NCI-H2227 treated with DMSO at 0.1 percent for 48 hours (cell line): ENCODE data around the gene MYRF.

Source experiments
- DNase-seq: peaks from one replicate; lab custom pipeline; 2025; lab: John Stamatoyannopoulos, UW

The MYRF gene

GRCh38 chr11:61760946-61761345 lies 8.5 kb downstream of the MYRF start:
- no peak for DNase-seq

- DNase-seq: no peak
Observed at GRCh38 chr11:61761440-61762222, 9.2 kb downstream of the MYRF start.

DNA sequence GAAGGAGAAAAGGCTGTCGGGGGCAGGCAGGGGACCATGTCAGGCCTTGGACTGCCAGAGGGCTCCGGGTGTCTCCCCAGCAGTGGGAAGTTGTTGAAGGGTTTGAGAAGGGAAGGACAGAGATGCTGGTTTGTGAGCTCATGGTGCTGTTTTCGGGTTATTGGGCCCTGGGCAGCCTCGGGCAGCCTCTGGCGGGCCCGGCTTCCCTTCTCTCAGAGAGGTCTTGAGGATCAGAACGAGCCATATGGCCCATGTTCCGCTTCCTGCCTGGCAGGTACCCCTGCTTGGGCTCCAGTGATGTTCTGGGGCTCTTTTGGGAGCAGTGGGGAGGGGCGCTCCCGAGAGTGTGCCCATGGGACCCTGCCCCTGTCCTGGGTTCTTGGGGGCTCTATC lies 9.8 kb downstream of the MYRF start:
- no peak for DNase-seq

- DNase-seq: no peak
Observed at GRCh38 chr11:61762798-61763197, 10.4 kb downstream of the MYRF start.

- no peak for DNase-seq
Observed at GRCh38 chr11:61763930-61764605, 11.6 kb downstream of the MYRF start.

- DNase-seq: no peak
Observed at GRCh38 chr11:61764606-61765260, 12.3 kb downstream of the MYRF start.

DNA sequence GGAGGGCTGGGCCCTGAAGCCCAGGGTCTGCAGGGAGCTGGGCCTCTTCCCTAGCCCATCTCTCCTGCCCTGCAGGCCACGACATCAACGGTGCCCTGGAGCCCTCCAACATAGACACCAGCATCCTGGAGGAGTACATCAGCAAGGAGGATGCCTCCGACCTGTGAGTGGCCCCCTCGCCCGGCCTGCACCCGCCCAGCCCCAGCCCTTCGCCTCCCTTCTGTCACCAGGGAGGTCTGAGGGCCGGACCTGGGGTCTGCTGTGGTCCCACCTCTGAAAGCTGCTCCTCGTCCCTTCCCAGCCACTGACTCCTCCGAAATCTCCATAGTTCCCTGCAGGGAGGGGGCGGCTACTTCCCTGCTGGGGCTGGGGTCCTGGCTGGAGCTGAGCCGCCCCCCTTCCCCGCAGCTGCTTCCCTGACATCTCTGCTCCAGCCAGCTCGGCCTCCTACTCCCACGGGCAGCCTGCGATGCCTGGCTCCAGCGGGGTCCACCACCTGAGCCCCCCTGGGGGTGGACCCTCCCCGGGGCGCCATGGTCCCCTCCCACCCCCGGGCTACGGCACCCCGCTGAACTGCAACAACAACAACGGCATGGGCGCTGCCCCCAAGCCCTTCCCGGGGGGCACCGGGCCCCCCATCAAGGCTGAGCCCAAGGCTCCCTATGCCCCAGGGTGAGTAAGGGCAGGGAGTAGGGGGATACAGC lies 13.3 kb downstream of the MYRF start:
- DNase-seq: no peak

DNA sequence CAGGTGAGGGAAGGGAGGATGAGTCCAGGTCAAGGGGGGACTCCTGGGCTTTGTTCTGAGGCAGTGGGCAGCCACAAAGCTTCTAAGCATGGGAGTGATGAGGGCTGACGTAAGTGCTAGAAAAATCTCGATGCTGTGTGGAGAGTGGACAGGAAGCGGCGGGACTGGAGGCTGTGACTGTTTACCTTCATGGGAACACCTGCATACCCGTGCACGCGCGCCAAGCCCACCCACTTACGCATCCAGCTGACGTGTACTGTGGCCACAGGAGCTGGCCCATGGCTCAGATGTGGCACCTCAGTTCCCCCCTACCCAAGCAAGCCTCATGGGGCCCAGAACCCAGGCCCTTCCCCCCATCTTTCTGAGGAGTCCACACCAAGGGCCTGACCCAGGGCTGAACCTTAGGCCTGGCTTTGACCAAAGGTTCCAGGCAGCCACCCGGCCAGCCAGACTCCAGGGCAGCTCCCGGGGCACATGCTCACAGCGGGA lies 14.0 kb downstream of the MYRF start:
- DNase-seq: no peak

- no peak for DNase-seq
Observed at GRCh38 chr11:61768376-61769076, 16.1 kb downstream of the MYRF start.

DNA sequence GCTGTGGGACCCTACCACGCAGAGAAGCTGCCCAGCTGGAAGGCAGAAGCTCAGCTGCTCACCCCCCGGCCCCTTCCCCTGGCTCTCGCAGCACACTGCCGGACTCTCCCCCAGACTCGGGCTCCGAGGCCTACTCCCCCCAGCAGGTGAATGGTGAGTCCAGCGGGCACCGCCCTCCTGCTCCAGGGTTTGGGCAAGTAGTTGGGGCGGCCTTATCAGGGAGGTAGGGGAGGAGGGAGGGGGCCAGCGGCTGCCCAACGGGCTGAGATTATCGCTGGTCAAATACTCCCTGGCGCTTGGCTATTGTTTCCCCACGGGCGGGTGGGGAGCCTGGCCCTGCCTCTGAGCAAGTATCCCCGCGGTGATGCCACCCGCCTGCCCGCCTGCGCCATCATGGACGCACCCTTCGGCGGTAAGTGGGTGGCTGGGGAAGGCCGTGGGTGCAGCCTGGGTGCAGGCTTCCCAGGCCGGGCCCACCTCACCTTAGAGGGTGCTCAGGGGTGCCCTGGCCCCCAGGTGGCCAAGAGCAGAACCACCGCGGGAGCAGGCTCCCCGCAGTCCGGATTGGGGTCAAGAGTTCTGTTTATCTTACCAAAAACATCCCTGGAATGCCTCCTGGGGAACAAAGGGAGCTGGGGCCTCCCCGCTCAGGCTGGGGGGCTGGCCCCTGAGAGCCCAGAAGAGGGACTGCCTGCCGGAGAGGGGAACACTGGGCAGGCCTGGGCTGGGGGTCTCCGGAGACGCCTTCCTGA lies 16.9 kb downstream of the MYRF start:
- no peak for DNase-seq

GRCh38 chr11:61769946-61770683 lies 17.7 kb downstream of the MYRF start:
- DNase-seq: no peak

GRCh38 chr11:61771195-61771894 lies 18.9 kb downstream of the MYRF start:
- DNase-seq: no peak

- no peak for DNase-seq
Observed at GRCh38 chr11:61771985-61772455, 19.6 kb downstream of the MYRF start.

- DNase-seq: no peak
Observed at GRCh38 chr11:61773356-61773755, 20.9 kb downstream of the MYRF start.

DNA sequence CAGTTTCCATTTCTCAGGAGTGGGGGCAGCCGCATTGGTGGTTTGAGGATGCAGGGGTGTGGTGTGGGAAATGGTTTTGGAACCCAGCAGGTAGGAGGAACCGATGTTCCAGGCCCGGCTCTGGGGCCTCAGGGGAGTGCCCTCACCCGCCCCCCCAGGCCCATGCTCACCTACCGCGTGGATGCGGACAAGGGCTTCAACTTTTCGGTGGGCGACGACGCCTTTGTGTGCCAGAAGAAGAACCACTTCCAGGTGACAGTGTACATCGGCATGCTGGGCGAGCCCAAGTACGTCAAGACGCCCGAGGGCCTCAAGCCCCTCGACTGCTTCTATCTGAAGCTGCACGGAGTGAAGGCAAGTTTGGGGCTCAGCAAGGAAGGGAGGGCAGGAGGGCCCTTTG lies 21.4 kb downstream of the MYRF start:
- no peak for DNase-seq

DNA sequence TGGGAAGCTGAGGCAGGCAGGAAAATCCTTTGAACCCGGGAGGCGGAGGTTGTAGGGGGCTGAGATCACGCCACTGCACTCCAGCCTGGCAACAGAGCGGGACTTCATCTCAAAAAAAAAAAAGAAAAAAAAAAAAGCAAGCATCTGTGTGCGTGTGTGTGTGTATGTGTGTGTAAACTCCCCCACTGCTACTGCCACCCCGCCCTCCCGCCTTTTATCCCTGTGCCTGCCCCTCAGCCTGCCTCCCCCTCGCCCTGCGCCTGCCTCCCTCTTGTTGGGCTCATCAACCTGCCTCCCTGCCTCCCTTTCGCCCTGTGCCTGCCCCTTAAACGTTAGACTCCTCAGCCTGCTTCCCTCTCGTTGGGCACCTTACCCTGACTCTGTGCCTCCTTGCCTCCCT lies 22.0 kb downstream of the MYRF start:
- no peak for DNase-seq

DNA sequence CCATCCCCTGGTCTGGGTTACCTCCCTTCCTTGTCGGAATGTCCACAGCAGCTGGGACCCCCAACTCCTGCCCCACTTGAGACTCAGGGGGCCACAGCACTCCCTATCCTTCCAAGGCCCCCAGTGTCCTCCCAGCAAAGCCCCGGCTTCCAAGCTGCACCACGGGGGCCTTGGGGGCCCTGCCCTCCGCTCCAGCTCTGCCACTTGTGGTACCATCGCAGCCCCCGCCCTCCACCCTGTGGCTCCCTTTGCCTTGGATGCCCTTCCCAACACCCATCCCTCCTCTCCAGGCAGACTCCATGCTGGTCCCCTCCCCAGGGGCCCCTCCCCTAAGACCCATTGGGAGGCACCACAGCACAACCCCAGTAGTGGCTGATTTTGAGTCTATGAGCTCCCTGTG lies 22.7 kb downstream of the MYRF start:
- no peak for DNase-seq

- no peak for DNase-seq
Observed at GRCh38 chr11:61775606-61776554, 23.4 kb downstream of the MYRF start.
